ENCODE measurements around the gene GLG1.

DNA sequence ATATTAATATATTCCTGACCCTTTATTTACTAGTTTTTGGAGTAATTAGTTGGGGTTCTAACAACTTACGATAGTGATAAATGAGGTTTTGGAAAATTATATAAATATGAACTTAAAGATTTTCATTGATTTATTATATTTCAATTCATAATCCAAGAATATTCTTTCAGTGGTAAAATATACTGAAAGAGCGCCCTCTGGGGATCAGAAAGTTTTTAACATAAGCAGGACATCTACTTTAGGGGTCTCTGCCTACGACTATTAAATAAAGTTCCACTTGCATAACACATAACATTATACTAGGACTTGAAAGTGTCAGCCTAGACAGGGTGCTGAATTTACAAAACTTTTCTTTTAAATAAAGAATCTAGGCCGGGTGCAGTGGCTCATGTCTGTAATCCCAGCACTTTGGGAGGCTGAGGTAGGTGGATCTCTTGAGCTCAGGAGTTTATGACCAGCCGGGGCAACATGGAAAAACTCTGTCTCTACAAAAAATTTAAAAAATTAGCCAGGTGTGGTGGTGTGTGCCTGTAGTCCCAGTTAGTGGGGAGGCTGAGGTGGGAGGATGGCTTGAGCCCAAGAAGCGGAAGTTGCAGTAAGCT lies 44.2 kb upstream of the GLG1 start:
- no peak for TF ChIP-seq EP300 (IDR thresholded peaks at IDR 0.05; ENCODE audit: low read depth)
- TF ChIP-seq, protein P1, sequence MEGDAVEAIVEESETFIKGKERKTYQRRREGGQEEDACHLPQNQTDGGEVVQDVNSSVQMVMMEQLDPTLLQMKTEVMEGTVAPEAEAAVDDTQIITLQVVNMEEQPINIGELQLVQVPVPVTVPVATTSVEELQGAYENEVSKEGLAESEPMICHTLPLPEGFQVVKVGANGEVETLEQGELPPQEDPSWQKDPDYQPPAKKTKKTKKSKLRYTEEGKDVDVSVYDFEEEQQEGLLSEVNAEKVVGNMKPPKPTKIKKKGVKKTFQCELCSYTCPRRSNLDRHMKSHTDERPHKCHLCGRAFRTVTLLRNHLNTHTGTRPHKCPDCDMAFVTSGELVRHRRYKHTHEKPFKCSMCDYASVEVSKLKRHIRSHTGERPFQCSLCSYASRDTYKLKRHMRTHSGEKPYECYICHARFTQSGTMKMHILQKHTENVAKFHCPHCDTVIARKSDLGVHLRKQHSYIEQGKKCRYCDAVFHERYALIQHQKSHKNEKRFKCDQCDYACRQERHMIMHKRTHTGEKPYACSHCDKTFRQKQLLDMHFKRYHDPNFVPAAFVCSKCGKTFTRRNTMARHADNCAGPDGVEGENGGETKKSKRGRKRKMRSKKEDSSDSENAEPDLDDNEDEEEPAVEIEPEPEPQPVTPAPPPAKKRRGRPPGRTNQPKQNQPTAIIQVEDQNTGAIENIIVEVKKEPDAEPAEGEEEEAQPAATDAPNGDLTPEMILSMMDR (IDR thresholded peaks at IDR 0.05): peak in 4 of 5 experiments; percentile 22 to 46 (median 32)

Data from transverse colon (tissue), 3 donors.